HG02571 (cell line): ENCODE results near the gene COX6B2.

Experiments
- ATAC-seq: cut with Tn5 transposase; IDR thresholded peaks from one replicate; pipeline ENCODE4 v1.9.1; 2021; ENCODE audit warnings: mild to moderate bottlenecking, moderate library complexity; ENCODE audit not compliant: unreplicated experiment

Gene COX6B2

GRCh38 chr19:55383279-55384130, 29.0 kb upstream of the COX6B2 start:
- ATAC-seq, result no peak

GRCh38 chr19:55382522-55383054, 28.1 kb upstream of the COX6B2 start:
- no peak for ATAC-seq

DNA sequence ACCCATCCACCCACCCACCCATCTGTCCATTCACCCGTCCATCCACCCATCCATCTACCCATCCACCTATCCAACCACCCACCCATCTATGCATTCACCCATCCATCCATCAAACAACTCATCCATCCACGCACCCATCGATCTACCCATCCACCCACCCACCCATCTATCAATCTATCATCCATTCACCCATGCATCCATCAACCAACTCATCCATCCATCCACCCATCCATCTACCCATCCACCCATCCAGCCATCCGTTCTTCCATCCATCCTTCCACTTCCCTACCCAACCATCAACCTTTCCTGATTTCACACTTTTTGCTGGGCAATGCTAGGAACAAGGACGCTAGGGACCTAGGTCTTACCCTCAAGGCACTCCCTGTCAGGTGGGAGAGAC, 27.5 kb upstream of the COX6B2 start:
- ATAC-seq, result no peak

GRCh38 chr19:55379174-55379573, 24.7 kb upstream of the COX6B2 start:
- no peak for ATAC-seq

DNA sequence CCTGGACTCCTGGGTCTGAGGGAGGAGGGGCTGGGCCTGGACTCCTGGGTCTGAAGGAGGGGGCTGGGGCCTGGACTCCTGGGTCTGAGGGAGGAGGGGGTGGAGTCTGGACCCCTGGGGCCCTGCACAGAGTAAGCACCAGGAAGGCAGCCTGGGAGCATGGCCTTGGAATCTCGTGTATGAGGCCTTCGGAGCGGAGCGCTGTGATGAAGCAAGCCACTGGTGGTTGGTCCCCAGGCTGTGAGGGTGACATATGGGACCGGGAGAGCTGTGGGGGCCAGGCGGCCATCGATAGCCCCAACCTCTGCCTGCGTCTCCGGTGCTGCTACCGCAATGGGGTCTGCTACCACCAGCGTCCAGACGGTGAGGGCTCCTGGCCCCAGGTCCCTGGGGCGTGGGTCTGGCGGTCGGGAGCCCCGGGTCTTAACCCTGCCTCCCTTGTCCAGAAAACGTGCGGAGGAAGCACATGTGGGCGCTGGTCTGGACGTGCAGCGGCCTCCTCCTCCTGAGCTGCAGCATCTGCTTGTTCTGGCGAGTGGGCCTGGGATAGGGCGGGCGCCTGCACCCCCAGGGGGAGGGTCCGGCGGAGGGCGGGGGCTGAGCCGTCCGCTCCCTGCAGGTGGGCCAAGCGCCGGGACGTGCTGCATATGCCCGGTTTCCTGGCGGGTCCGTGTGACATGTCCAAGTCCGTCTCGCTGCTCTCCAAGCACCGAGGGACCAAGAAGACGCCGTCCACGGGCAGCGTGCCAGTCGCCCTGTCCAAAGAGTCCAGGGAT, 23.0 kb upstream of the COX6B2 start:
- no peak for ATAC-seq

GRCh38 chr19:55376241-55376933, 21.9 kb upstream of the COX6B2 start, which contains the start of gene TMEM190:
Gene TMEM190, plus strand, starts transcription at chr19:55376826. Its CDS starts 28 bp downstream, at chr19:55376854.
- no peak for ATAC-seq

- ATAC-seq, result no peak
Measured at GRCh38 chr19:55373993-55374757, 19.7 kb upstream of the COX6B2 start.

- ATAC-seq, result no peak
Measured at GRCh38 chr19:55373306-55373992, 18.9 kb upstream of the COX6B2 start.

GRCh38 chr19:55372316-55373081, 18.0 kb upstream of the COX6B2 start:
- no peak for ATAC-seq

DNA sequence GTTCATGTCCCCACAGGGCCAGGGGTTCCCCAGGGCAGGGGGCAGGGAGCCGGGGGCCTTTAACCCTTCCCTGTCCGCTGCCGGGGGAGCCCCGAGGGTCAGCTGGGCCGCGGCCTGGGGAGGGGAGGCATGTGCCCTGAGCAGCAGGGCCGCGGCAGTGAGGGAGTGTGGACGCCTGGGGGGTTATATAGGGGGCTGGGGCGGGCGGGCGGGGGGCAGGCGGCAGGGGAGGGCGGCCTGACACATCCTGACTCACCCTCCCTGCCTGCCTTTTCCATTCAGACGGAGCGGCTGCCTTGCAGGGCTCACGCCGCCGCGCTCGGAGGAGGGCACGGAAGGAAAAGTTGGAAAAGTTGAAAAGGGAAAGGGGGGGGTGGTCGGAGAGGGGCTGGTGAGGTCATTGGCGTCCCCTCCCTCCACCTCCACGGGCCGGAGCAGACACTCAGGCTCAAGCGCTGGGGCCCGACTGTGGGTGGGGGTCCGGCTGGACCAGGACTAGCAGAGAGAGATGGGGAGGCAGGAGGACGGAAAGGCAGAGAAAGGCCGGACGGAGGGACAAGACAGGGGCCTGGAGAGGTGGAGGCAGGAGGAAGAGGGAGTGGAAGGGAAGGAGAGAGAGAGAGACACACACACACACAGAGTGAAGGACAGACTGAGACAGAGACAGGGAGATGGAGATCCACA, 15.9 kb upstream of the COX6B2 start, which contains the start of gene IL11:
IL11 (minus strand) TSS at position 159 of the 684 bp plus-strand sequence; CDS start at position 6, 153 bp downstream.
- ATAC-seq, result no peak

- no peak for ATAC-seq
Measured at GRCh38 chr19:55369653-55370304, 15.3 kb upstream of the COX6B2 start.

- no peak for ATAC-seq
Measured at GRCh38 chr19:55368701-55369563, 14.4 kb upstream of the COX6B2 start.

GRCh38 chr19:55368106-55368505, 13.6 kb upstream of the COX6B2 start:
- no peak for ATAC-seq

- ATAC-seq, result no peak
Measured at GRCh38 chr19:55366790-55367189, 12.3 kb upstream of the COX6B2 start.

- no peak for ATAC-seq
Measured at GRCh38 chr19:55365964-55366363, 11.4 kb upstream of the COX6B2 start.

DNA sequence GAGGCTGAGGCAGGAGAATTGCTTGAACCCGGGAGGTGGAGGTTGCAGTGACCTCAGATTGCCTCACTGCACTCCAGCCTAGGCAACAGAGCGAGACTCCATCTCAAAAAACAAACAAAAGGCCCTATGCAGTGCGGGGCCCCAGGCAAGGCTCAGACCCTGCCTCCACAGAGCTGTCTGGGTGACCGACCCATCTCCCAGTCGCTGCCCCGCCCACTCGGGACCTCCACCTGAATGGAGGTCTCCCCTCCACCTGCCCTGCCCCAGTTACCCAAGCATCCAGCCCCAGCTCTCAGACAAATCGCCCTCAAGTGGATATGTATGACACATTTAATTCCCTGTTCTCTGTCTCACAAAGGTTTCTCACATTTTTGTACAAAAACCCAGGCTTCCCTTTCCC, 10.7 kb upstream of the COX6B2 start:
- ATAC-seq, result no peak
